Activated CD4-positive, alpha-beta memory T cell treated with anti-CD3 and anti-CD28 coated beads for 36 hours (primary cell): ENCODE measurements around the gene BLVRB. TPM values are rescaled to one million over a fixed set of nuclear protein-coding genes. Genes with fewer than 3 reads are reported as not detected.
"Not testable (repeated sequence)": the region's sequence is repeated elsewhere in the genome, so short reads cannot be mapped to it uniquely, and the experiment has no call there.

Source experiments
- CTCF ChIA-PET: fragments of 350-600 bp; sonication (Branson Sonifier 250); formaldehyde crosslinking; loops from one replicate; lab custom pipeline; 2021; ENCODE audit warnings: antibody characterized with exemption, inconsistent platforms; lab: Charles Lee
- POLR2A ChIA-PET: fragments of 350-600 bp; sonication (Branson Sonifier 250); formaldehyde crosslinking; loops from one replicate; lab custom pipeline; 2021; ENCODE audit warnings: antibody characterized with exemption; lab: Charles Lee
- DNase-seq: peaks from one replicate; pipeline ENCODE4 v3.0.0-alpha.2; 2020
- H3K27ac Mint-ChIP-seq: one replicate; pipeline ENCODE4 v1.8.0; 2021; ENCODE audit warnings: mixed read lengths
- H3K27me3 Mint-ChIP-seq: one replicate; pipeline ENCODE4 v1.8.0; 2021; ENCODE audit warnings: mixed read lengths
- H3K36me3 Mint-ChIP-seq: one replicate; pipeline ENCODE4 v1.8.0; 2021; ENCODE audit warnings: mixed read lengths
- H3K4me1 Mint-ChIP-seq: one replicate; pipeline ENCODE4 v1.8.0; 2021; ENCODE audit warnings: low read depth, mixed read lengths
- H3K4me3 Mint-ChIP-seq: one replicate; pipeline ENCODE4 v1.8.0; 2021; ENCODE audit warnings: mild to moderate bottlenecking, mixed read lengths
- H3K9me3 Mint-ChIP-seq: one replicate; pipeline ENCODE4 v1.8.0; 2021; ENCODE audit warnings: mixed read lengths
- intact Hi-C: fragments of 100-400 bp; cut with micrococcal nuclease; formaldehyde crosslinking; loops from one replicate; pipeline ENCODE4 v1.15.1; 2023
- total RNA-seq, 2 experiments: library from RNA; stranded (reverse); gene quantifications; one replicate each; pipeline ENCODE4 v1.2.3, GENCODE V29; 2021

Gene BLVRB
- total RNA-seq, 2 experiments from 2014 or later = 34.6 to 37.6 TPM

GRCh38 chr19:40502647-40503319, 37.2 kb upstream of the BLVRB start:
- no peak for DNase-seq
- Mint-ChIP-seq H3K27ac (no peak overlapping the region), H3K4me1 (no peaks in the 10 kb centered on the region), H3K4me3 (no peak overlapping the region), H3K9me3 (no peaks in the 10 kb centered on the region), H3K36me3 (no peaks in the 10 kb centered on the region), H3K27me3 (peaks cover 6% of the 10 kb centered on the region)
- intact Hi-C loops = no loop called here
- CTCF ChIA-PET = no interaction called here
- POLR2A ChIA-PET = no interaction called here

GRCh38 chr19:40502081-40502480, 36.5 kb upstream of the BLVRB start:
- Mint-ChIP-seq H3K9me3 (no peaks in the 10 kb centered on the region), H3K27me3 (peaks cover 6% of the 10 kb centered on the region), H3K4me1 (no peaks in the 10 kb centered on the region), H3K4me3 (no peak overlapping the region), H3K36me3 (no peaks in the 10 kb centered on the region), H3K27ac (no peak overlapping the region)
- intact Hi-C loops = no loop called here
- ChIA-PET CTCF (no interaction called here), POLR2A (no interaction called here)
- DNase-seq = no peak

- H3K27ac Mint-ChIP-seq = no peak overlapping the region
- H3K27me3 Mint-ChIP-seq = peaks cover 6% of the 10 kb centered on the region
- no peaks in the 10 kb centered on the region for H3K4me1 Mint-ChIP-seq
- H3K9me3 Mint-ChIP-seq = no peaks in the 10 kb centered on the region
- no peak overlapping the region for H3K4me3 Mint-ChIP-seq
- ChIA-PET POLR2A (no interaction called here), CTCF (interaction anchor here (1.2 kb wide), 1 partner anchor 133 kb away, joined by 3 read pairs; no protein-coding TSS in a partner anchor)
- DNase-seq = no peak
- intact Hi-C loops = no loop called here
- H3K36me3 Mint-ChIP-seq = no peaks in the 10 kb centered on the region
Measured at GRCh38 chr19:40501599-40501998, 36.1 kb upstream of the BLVRB start.

GRCh38 chr19:40500678-40501530, 35.4 kb upstream of the BLVRB start:
- H3K9me3 Mint-ChIP-seq, H3K36me3 Mint-ChIP-seq, DNase-seq, H3K27me3 Mint-ChIP-seq, H3K4me3 Mint-ChIP-seq, intact Hi-C loops, H3K4me1 Mint-ChIP-seq, H3K27ac Mint-ChIP-seq: not testable (repeated sequence)
- ChIA-PET POLR2A (interaction anchor here (0.6 kb wide), 1 partner anchor 1643 kb away, joined by 3 read pairs; no protein-coding TSS in a partner anchor), CTCF (interaction anchor here (0.6 to 1.2 kb wide), 2 partner anchors 13 to 134 kb away, joined by 3 read pairs; no protein-coding TSS in a partner anchor)

- H3K27me3 Mint-ChIP-seq = peaks cover 12% of the 10 kb centered on the region
- H3K27ac Mint-ChIP-seq = no peak overlapping the region
- POLR2A ChIA-PET = no interaction called here
- no peaks in the 10 kb centered on the region for H3K36me3 Mint-ChIP-seq
- no peaks in the 10 kb centered on the region for H3K4me1 Mint-ChIP-seq
- H3K4me3 Mint-ChIP-seq = no peak overlapping the region
- intact Hi-C loops = no loop called here
- DNase-seq = no peak
- CTCF ChIA-PET = no interaction called here
- H3K9me3 Mint-ChIP-seq = no peaks in the 10 kb centered on the region
Measured at GRCh38 chr19:40499320-40499719, 33.8 kb upstream of the BLVRB start.

GRCh38 chr19:40497214-40497613, 31.7 kb upstream of the BLVRB start:
- ChIA-PET POLR2A (no interaction called here), CTCF (no interaction called here)
- H3K9me3 Mint-ChIP-seq = no peaks in the 10 kb centered on the region
- intact Hi-C loops = no loop called here
- no peak overlapping the region for H3K4me3 Mint-ChIP-seq
- H3K27me3 Mint-ChIP-seq = peaks cover 9% of the 10 kb centered on the region
- no peaks in the 10 kb centered on the region for H3K36me3 Mint-ChIP-seq
- H3K4me1 Mint-ChIP-seq = no peaks in the 10 kb centered on the region
- DNase-seq = no peak
- H3K27ac Mint-ChIP-seq = no peak overlapping the region

- no peaks in the 10 kb centered on the region for H3K4me1 Mint-ChIP-seq
- CTCF ChIA-PET = no interaction called here
- intact Hi-C loops = no loop called here
- H3K9me3 Mint-ChIP-seq = no peaks in the 10 kb centered on the region
- peaks cover 6% of the 10 kb centered on the region for H3K27me3 Mint-ChIP-seq
- DNase-seq = no peak
- no peaks in the 10 kb centered on the region for H3K36me3 Mint-ChIP-seq
- POLR2A ChIA-PET = no interaction called here
- no peak overlapping the region for H3K27ac Mint-ChIP-seq
- no peak overlapping the region for H3K4me3 Mint-ChIP-seq
Measured at GRCh38 chr19:40494191-40494838, 28.8 kb upstream of the BLVRB start.

GRCh38 chr19:40493778-40494177, 28.2 kb upstream of the BLVRB start:
- ChIA-PET POLR2A (no interaction called here), CTCF (interaction anchor here (1.4 kb wide), 1 partner anchor 141 kb away, joined by 4 read pairs; no protein-coding TSS in a partner anchor)
- intact Hi-C loops = no loop called here
- Mint-ChIP-seq H3K9me3 (no peaks in the 10 kb centered on the region), H3K27ac (no peak overlapping the region), H3K4me1 (no peaks in the 10 kb centered on the region), H3K36me3 (no peaks in the 10 kb centered on the region), H3K4me3 (no peak overlapping the region), H3K27me3 (peaks cover 6% of the 10 kb centered on the region)
- no peak for DNase-seq

- Mint-ChIP-seq H3K36me3 (no peaks in the 10 kb centered on the region), H3K27ac (no peak overlapping the region), H3K27me3 (peaks cover 15% of the 10 kb centered on the region), H3K4me3 (no peak overlapping the region), H3K9me3 (no peaks in the 10 kb centered on the region), H3K4me1 (no peaks in the 10 kb centered on the region)
- intact Hi-C loops = no loop called here
- POLR2A ChIA-PET = no interaction called here
- CTCF ChIA-PET = no interaction called here
- no peak for DNase-seq
Measured at GRCh38 chr19:40492274-40492673, 26.7 kb upstream of the BLVRB start.

- Mint-ChIP-seq H3K27ac (no peak overlapping the region), H3K36me3 (no peaks in the 10 kb centered on the region), H3K27me3 (peaks cover 15% of the 10 kb centered on the region), H3K4me1 (no peaks in the 10 kb centered on the region), H3K4me3 (no peak overlapping the region), H3K9me3 (no peaks in the 10 kb centered on the region)
- CTCF ChIA-PET = interaction anchor here (1.7 kb wide), 1 partner anchor 185 kb away, joined by 4 read pairs; no protein-coding TSS in a partner anchor
- intact Hi-C loops = no loop called here
- POLR2A ChIA-PET = no interaction called here
- DNase-seq = no peak
Measured at GRCh38 chr19:40489882-40490230, 24.3 kb upstream of the BLVRB start.

GRCh38 chr19:40486017-40486416, 20.5 kb upstream of the BLVRB start:
- ChIA-PET CTCF (no interaction called here), POLR2A (no interaction called here)
- Mint-ChIP-seq H3K27ac (no peak overlapping the region), H3K36me3 (no peaks in the 10 kb centered on the region), H3K4me1 (no peaks in the 10 kb centered on the region), H3K27me3 (peaks cover 16% of the 10 kb centered on the region), H3K4me3 (no peak overlapping the region), H3K9me3 (no peaks in the 10 kb centered on the region)
- intact Hi-C loops = no loop called here
- no peak for DNase-seq
